Osteocyte (in vitro differentiated cells): Measurements from ENCODE around the gene AASS. TPM values are rescaled to one million over a fixed set of nuclear protein-coding genes. Genes with fewer than 3 reads are reported as not detected.

ENCODE experiments used
- DNase-seq: peaks from one replicate; pipeline ENCODE4 v3.0.0; 2021; ENCODE audit warnings: mixed read lengths; ENCODE audit not compliant: unreplicated experiment; ENCODE audit errors: extremely low spot score
- H3K27ac Mint-ChIP-seq: one replicate; pipeline ENCODE4 v1.8.0; 2021; ENCODE audit warnings: mild to moderate bottlenecking, mixed read lengths; ENCODE audit not compliant: unreplicated experiment
- H3K27me3 Mint-ChIP-seq: one replicate; pipeline ENCODE4 v1.8.0; 2021; ENCODE audit warnings: mixed read lengths; ENCODE audit not compliant: unreplicated experiment
- H3K36me3 Mint-ChIP-seq: one replicate; pipeline ENCODE4 v1.8.0; 2021; ENCODE audit warnings: mixed read lengths; ENCODE audit not compliant: unreplicated experiment
- H3K4me1 Mint-ChIP-seq: one replicate; pipeline ENCODE4 v1.8.0; 2021; ENCODE audit warnings: mixed read lengths; ENCODE audit not compliant: unreplicated experiment
- H3K4me3 Mint-ChIP-seq: one replicate; pipeline ENCODE4 v1.8.0; 2021; ENCODE audit warnings: mild to moderate bottlenecking, moderate library complexity, mixed read lengths; ENCODE audit not compliant: unreplicated experiment
- H3K9me3 Mint-ChIP-seq: one replicate; pipeline ENCODE4 v1.8.0; 2021; ENCODE audit warnings: mixed read lengths; ENCODE audit not compliant: unreplicated experiment
- CTCF ChIP-seq: fragments of 200-600 bp; sonication (generic); IDR thresholded peaks from 2 replicates; pipeline ENCODE4 v1.5.0; 2021; ENCODE audit warnings: antibody characterized with exemption, mild to moderate bottlenecking, moderate library complexity
- total RNA-seq: library from RNA; stranded (reverse); gene quantifications from 2 replicates; pipeline ENCODE4 v1.2.1, GENCODE V29; 2021

The AASS gene
- total RNA-seq, 1 donor from 2014 or later: 21.3 TPM

- Mint-ChIP-seq H3K36me3 (peaks cover 15% of the 10 kb centered on the region), H3K27me3 (no peaks in the 10 kb centered on the region), H3K9me3 (no peaks in the 10 kb centered on the region), H3K27ac (no peak overlapping the region), H3K4me3 (no peak overlapping the region), H3K4me1 (peaks cover 16% of the 10 kb centered on the region)
- TF ChIP-seq CTCF: no peak
- no peak for DNase-seq
Observed at GRCh38 chr7:122132341-122132740, 11.7 kb downstream of the AASS start.

- Mint-ChIP-seq H3K36me3 (peaks cover 34% of the 10 kb centered on the region), H3K4me1 (no peaks in the 10 kb centered on the region), H3K27ac (no peak overlapping the region), H3K4me3 (no peak overlapping the region), H3K9me3 (no peaks in the 10 kb centered on the region), H3K27me3 (no peaks in the 10 kb centered on the region)
- TF ChIP-seq CTCF: no peak
- DNase-seq: no peak
Observed at GRCh38 chr7:122123746-122124145, 20.3 kb downstream of the AASS start.

- peaks cover 36% of the 10 kb centered on the region for H3K36me3 Mint-ChIP-seq
Observed at GRCh38 chr7:122118757-122119156, 25.3 kb downstream of the AASS start.

GRCh38 chr7:122103064-122103463 lies 41.0 kb downstream of the AASS start:
- Mint-ChIP-seq H3K9me3 (peaks cover 27% of the 10 kb centered on the region), H3K4me1 (no peaks in the 10 kb centered on the region), H3K36me3 (peaks cover 67% of the 10 kb centered on the region), H3K27me3 (no peaks in the 10 kb centered on the region), H3K27ac (no peak overlapping the region), H3K4me3 (no peak overlapping the region)
- no peak for DNase-seq
- no peak for TF ChIP-seq CTCF

More at GRCh38 chr7:122118757-122119156, 25.3 kb downstream of the AASS start:
- Mint-ChIP-seq H3K9me3 (no peaks in the 10 kb centered on the region), H3K27ac (no peak overlapping the region), H3K4me3 (no peak overlapping the region), H3K4me1 (no peaks in the 10 kb centered on the region), H3K27me3 (no peaks in the 10 kb centered on the region)
- DNase-seq: no peak
- no peak for TF ChIP-seq CTCF

- no peak for DNase-seq
- no peak overlapping the region for H3K27ac Mint-ChIP-seq
- H3K27me3 Mint-ChIP-seq: no peaks in the 10 kb centered on the region
- peaks cover 44% of the 10 kb centered on the region for H3K36me3 Mint-ChIP-seq
- no peaks in the 10 kb centered on the region for H3K4me1 Mint-ChIP-seq
- TF ChIP-seq CTCF: no peak
- H3K9me3 Mint-ChIP-seq: peaks cover 5% of the 10 kb centered on the region
- H3K4me3 Mint-ChIP-seq: no peak overlapping the region
Observed at GRCh38 chr7:122100021-122100420, 44.0 kb downstream of the AASS start.
